K562 (cell line): ENCODE data around the gene RPP21. TPM values are rescaled to one million over a fixed set of nuclear protein-coding genes. Genes with fewer than 3 reads are reported as not detected.

Source experiments
- CXXC5 ChIP-seq: fragments of 250-450 bp; sonication (Bioruptor Pico); IDR thresholded peaks from 2 replicates; pipeline ENCODE4 v1.8.0; 2022; ENCODE audit warnings: inconsistent platforms, mild to moderate bottlenecking, moderate library complexity
- DACH1 ChIP-seq: fragments of 450-650 bp; IDR thresholded peaks from 2 replicates; pipeline ENCODE4 v1.6.1; 2018; ENCODE audit not compliant: partially characterized antibody
- DPF2 ChIP-seq: fragments of 450-650 bp; IDR thresholded peaks from 2 replicates; pipeline ENCODE4 v1.6.1; 2016
- EP300 ChIP-seq: IDR thresholded peaks from 2 replicates; pipeline ENCODE4 v1.6.1; 2012; ENCODE audit warnings: low read length, improper control_type of control experiment
- ILK ChIP-seq: fragments of 450-650 bp; IDR thresholded peaks from 2 replicates; pipeline ENCODE4 v1.6.1; 2016; ENCODE audit warnings: missing genetic modification characterization, low read depth, mild to moderate bottlenecking, missing compliant biosample characterization, moderate library complexity, borderline replicate concordance
- IRF9 ChIP-seq: fragments of 450-650 bp; IDR thresholded peaks from 2 replicates; pipeline ENCODE4 v1.6.1; 2016; ENCODE audit warnings: missing biosample characterization, missing genetic modification characterization
- KAT2B ChIP-seq: IDR thresholded peaks from one replicate; pipeline ENCODE4 v1.6.1; 2012; ENCODE audit warnings: low read depth, mild to moderate bottlenecking, control low read depth, inconsistent platforms, low read length, moderate library complexity
- NFIX ChIP-seq: fragments of 250-450 bp; sonication (Bioruptor Pico); IDR thresholded peaks from 2 replicates; pipeline ENCODE4 v1.4.0; 2020; ENCODE audit warnings: low read depth, mild to moderate bottlenecking, moderate library complexity
- RNF2 ChIP-seq: sonication (generic); IDR thresholded peaks from 2 replicates; pipeline ENCODE4 v1.6.1; 2016
- SMAD4 ChIP-seq: fragments of 250-450 bp; sonication (Bioruptor Pico); conservative IDR thresholded peaks from 2 replicates; pipeline ENCODE4 v1.8.0; 2021; ENCODE audit warnings: inconsistent platforms, mild to moderate bottlenecking, moderate library complexity
- TFAP4 ChIP-seq: sonication (generic); formaldehyde crosslinking; IDR thresholded peaks from 2 replicates; pipeline ENCODE4 v1.8.0; 2022; ENCODE audit warnings: missing genetic modification reagents, mild to moderate bottlenecking, moderate library complexity, borderline replicate concordance
- ZBED1 ChIP-seq: IDR thresholded peaks from 2 replicates; pipeline ENCODE4 v1.6.1; 2014
- ZNF253 ChIP-seq: fragments of 250-450 bp; sonication (Bioruptor Pico); conservative IDR thresholded peaks from 2 replicates; pipeline ENCODE4 v1.6.1; 2021; ENCODE audit warnings: mild to moderate bottlenecking
- ZNF77 ChIP-seq: fragments of 250-450 bp; sonication (Bioruptor Pico); IDR thresholded peaks from 2 replicates; pipeline ENCODE4 v1.5.0; 2020
- polyA plus RNA-seq, 8 experiments: library from polyadenylated mRNA; depleted of rRNA in 4 of 8; stranded (reverse) in 5 of 8; unstranded in 3 of 8; fragments of >200 nt; fragmentation: Nextera tagmentation in 2 of 8; fragmentation: Illumina TruSeq in 1 of 8; extraction: Ambion mirVana in 2 of 8; extraction: Trizol in 1 of 8; gene quantifications; 2 replicates each; pipeline versions ENCODE4 v1.2.1 to v1.2.3, GENCODE V29; 2011 to 2014; ENCODE audit warnings: inconsistent platforms in 1 of 8, missing spikeins in 1 of 8
- total RNA-seq, 7 experiments: library from RNA; depleted of rRNA in 6 of 7; stranded (reverse); fragments of >200 nt in 6 of 7; fragmentation: Illumina TruSeq in 2 of 7; extraction: Trizol in 2 of 7; gene quantifications; 2 replicates each; pipeline versions ENCODE4 v1.2.1 to v1.2.3, GENCODE V29; 2011 to 2021; ENCODE audit warnings: low replicate concordance in 1 of 7
- TF ChIP-seq, protein P1 (sequence below), 3 experiments: fragments of 200-800 bp in 1 of 3; sonication (Bioruptor generic) in 1 of 3; sonication (generic) in 1 of 3; formaldehyde crosslinking in 1 of 3; IDR thresholded peaks; 2 replicates each; pipeline versions ENCODE4 v1.6.1 to v1.8.0; 2016 to 2022; ENCODE audit warnings: mild to moderate bottlenecking in 2 of 3, missing compliant biosample characterization in 2 of 3, missing genetic modification characterization in 2 of 3, missing genetic modification reagents in 1 of 3
- TF ChIP-seq, protein P2 (sequence below): fragments of 450-650 bp; IDR thresholded peaks from 2 replicates; pipeline ENCODE4 v1.6.1; 2017; ENCODE audit warnings: antibody characterized with exemption, mild to moderate bottlenecking
- TF ChIP-seq, protein P3 (sequence below): sonication (generic); formaldehyde crosslinking; IDR thresholded peaks from 2 replicates; pipeline ENCODE4 v1.8.0; 2022; ENCODE audit warnings: mild to moderate bottlenecking, missing genetic modification reagents

The RPP21 gene
- total and polyA plus RNA-seq, 9 of the 15 experiments (the other 6 are each of a cell fraction or from before 2014, with no cell fraction given), result 62.1 to 362 (median 166) TPM

DNA sequence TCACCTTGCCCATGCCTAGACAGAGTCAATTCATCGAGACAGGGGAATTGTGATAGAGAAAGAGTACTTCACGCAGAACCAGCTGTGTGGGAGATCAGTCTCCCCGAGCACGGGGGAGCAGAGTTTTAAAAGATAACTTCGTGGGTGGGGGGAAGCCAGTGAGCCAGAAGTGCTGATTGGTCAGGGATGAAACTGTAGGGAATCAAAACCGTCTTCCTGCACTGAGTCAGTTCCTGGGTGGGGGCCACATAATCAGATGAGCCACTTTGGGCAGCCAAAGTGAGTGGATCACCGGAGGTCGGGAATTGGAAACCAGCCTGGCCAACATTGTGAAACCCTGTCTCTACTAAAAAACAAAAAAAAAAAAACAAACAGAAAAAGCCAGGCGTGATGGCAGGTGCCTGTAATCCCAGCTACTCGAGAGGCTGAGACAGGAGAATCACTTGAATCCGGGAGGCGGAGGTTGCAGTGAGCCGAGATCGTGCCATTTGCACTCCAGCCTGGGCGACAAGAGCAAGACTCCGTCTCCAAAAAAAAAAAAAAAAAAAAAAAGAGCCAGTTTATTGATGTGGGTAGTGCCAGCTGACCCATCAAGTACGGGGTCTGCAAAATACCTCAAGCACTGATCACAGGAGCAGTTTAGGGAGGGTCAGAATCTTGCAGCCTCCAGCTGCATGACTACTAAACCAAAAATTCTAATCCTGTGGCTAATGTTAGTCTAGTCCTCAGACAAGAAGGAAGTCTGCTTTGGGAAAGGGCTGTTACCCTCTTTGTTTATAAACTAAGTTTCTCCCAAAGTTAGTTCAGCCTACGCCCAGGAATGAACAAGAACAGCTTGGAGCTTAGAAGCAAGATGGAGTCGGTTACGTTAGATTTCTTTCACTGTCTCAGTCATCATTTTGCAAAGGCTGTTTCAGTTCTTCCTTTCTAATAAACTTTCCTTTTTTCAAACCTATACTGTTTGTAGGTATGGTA lies 22.1 kb upstream of the RPP21 start (continued):
- peak; percentile 66; the same call in 1 of the 2 replicates for TF ChIP-seq ILK (tag)
- peak; percentile 73 for TF ChIP-seq IRF9 (tag)
- TF ChIP-seq, protein P1, sequence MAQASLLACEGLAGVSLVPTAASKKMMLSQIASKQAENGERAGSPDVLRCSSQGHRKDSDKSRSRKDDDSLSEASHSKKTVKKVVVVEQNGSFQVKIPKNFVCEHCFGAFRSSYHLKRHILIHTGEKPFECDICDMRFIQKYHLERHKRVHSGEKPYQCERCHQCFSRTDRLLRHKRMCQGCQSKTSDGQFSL (CRISPR knock-in tag; IDR thresholded peaks at IDR 0.05), result no peak
- TF ChIP-seq, protein P1 (tag; IDR thresholded peaks at IDR 0.05), result 0 out of 4 replicates have a peak, but pooled peaks of 1 of the 2 experiments have one; percentile 76
- TF ChIP-seq NFIX (CRISPR knock-in tag), result 0 out of 2 replicates have a peak, but pooled peaks have one; percentile 8
- TF ChIP-seq, protein P2, sequence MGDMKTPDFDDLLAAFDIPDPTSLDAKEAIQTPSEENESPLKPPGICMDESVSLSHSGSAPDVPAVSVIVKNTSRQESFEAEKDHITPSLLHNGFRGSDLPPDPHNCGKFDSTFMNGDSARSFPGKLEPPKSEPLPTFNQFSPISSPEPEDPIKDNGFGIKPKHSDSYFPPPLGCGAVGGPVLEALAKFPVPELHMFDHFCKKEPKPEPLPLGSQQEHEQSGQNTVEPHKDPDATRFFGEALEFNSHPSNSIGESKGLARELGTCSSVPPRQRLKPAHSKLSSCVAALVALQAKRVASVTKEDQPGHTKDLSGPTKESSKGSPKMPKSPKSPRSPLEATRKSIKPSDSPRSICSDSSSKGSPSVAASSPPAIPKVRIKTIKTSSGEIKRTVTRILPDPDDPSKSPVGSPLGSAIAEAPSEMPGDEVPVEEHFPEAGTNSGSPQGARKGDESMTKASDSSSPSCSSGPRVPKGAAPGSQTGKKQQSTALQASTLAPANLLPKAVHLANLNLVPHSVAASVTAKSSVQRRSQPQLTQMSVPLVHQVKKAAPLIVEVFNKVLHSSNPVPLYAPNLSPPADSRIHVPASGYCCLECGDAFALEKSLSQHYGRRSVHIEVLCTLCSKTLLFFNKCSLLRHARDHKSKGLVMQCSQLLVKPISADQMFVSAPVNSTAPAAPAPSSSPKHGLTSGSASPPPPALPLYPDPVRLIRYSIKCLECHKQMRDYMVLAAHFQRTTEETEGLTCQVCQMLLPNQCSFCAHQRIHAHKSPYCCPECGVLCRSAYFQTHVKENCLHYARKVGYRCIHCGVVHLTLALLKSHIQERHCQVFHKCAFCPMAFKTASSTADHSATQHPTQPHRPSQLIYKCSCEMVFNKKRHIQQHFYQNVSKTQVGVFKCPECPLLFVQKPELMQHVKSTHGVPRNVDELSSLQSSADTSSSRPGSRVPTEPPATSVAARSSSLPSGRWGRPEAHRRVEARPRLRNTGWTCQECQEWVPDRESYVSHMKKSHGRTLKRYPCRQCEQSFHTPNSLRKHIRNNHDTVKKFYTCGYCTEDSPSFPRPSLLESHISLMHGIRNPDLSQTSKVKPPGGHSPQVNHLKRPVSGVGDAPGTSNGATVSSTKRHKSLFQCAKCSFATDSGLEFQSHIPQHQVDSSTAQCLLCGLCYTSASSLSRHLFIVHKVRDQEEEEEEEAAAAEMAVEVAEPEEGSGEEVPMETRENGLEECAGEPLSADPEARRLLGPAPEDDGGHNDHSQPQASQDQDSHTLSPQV, result peak; percentile 97
- TF ChIP-seq ZNF77 (CRISPR knock-in tag), result no peak
- peak; percentile 12; the same call in 1 of the 2 replicates for TF ChIP-seq TFAP4
- no peak for TF ChIP-seq KAT2B
- TF ChIP-seq, protein P3, sequence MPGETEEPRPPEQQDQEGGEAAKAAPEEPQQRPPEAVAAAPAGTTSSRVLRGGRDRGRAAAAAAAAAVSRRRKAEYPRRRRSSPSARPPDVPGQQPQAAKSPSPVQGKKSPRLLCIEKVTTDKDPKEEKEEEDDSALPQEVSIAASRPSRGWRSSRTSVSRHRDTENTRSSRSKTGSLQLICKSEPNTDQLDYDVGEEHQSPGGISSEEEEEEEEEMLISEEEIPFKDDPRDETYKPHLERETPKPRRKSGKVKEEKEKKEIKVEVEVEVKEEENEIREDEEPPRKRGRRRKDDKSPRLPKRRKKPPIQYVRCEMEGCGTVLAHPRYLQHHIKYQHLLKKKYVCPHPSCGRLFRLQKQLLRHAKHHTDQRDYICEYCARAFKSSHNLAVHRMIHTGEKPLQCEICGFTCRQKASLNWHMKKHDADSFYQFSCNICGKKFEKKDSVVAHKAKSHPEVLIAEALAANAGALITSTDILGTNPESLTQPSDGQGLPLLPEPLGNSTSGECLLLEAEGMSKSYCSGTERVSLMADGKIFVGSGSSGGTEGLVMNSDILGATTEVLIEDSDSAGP (CRISPR knock-in tag), result no peak
- TF ChIP-seq DACH1, result no peak
- TF ChIP-seq ZNF253 (CRISPR knock-in tag), result no peak
- TF ChIP-seq ZBED1, result no peak
- peak; percentile 83 for TF ChIP-seq SMAD4 (CRISPR knock-in tag)
- peak; percentile 57 for TF ChIP-seq DPF2
- peak; percentile 55; the same call in 1 of the 2 replicates for TF ChIP-seq EP300
- peak; percentile 57 for TF ChIP-seq CXXC5 (CRISPR knock-in tag)
- no peak for TF ChIP-seq RNF2
